ENCODE measurements around the gene RPL27A.

DNA sequence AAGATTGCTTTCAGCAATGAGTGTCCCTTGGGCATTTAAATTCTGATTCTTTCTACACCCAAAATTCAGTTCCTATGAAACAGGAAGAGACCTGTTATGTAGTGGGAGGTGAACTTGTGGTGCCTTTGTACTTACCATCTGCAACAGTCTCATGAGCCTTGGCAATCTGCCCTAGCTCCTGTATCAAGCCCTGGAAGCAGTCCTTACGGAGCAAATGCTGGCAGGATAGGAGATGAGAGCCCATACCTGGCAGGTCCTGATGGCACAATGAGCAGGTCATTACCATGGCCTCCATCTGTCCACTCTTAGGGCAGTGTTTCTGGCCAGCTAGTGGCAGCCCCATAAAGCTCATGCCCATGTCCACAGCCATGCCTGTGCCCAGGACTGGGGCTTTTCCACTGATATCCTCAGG, 10.9 kb upstream of the RPL27A start:
- TF ChIP-seq, protein P1, sequence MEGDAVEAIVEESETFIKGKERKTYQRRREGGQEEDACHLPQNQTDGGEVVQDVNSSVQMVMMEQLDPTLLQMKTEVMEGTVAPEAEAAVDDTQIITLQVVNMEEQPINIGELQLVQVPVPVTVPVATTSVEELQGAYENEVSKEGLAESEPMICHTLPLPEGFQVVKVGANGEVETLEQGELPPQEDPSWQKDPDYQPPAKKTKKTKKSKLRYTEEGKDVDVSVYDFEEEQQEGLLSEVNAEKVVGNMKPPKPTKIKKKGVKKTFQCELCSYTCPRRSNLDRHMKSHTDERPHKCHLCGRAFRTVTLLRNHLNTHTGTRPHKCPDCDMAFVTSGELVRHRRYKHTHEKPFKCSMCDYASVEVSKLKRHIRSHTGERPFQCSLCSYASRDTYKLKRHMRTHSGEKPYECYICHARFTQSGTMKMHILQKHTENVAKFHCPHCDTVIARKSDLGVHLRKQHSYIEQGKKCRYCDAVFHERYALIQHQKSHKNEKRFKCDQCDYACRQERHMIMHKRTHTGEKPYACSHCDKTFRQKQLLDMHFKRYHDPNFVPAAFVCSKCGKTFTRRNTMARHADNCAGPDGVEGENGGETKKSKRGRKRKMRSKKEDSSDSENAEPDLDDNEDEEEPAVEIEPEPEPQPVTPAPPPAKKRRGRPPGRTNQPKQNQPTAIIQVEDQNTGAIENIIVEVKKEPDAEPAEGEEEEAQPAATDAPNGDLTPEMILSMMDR (conservative IDR thresholded peaks at IDR 0.05 in 1 of 2, IDR thresholded peaks at IDR 0.05 in 1 of 2; ENCODE audit: low read depth in 1 of 2, low read length in 2 of 2): no peak
- no peak for TF ChIP-seq EZH2 (IDR thresholded peaks at IDR 0.05; ENCODE audit: low read length, missing control alignments)

Data from fibroblast of lung (primary cell).